ENCODE data around the gene EPHA3. TPM values are rescaled to one million over a fixed set of nuclear protein-coding genes. Genes with fewer than 3 reads are reported as not detected.

The EPHA3 gene
- total RNA-seq, 2 experiments from 2014 or later, result 0.08 TPM; not detected in 1

GRCh38 chr3:89157575-89157974, 50.2 kb downstream of the EPHA3 start:
- no peaks in the 10 kb centered on the region for H3K4me1 Mint-ChIP-seq (ENCODE audit: low read depth)
- no peaks in the 10 kb centered on the region for H3K27me3 Mint-ChIP-seq (ENCODE audit: low read depth)
- ATAC-seq (no peak), DNase-seq (no peak)
- H3K4me3 Mint-ChIP-seq, result no peak overlapping the region
- ChIA-PET POLR2A (no interaction called here), CTCF (no interaction called here)
- H3K9me3 Mint-ChIP-seq (ENCODE audit: insufficient read depth), result no peaks in the 10 kb centered on the region
- no peaks in the 10 kb centered on the region for H3K36me3 Mint-ChIP-seq (ENCODE audit: low read depth)
- no peak overlapping the region for H3K27ac Mint-ChIP-seq

GRCh38 chr3:89159605-89160004, 52.2 kb downstream of the EPHA3 start:
- Mint-ChIP-seq H3K4me1 (ENCODE audit: low read depth) (no peaks in the 10 kb centered on the region), H3K36me3 (ENCODE audit: low read depth) (no peaks in the 10 kb centered on the region), H3K27ac (no peak overlapping the region), H3K27me3 (ENCODE audit: low read depth) (no peaks in the 10 kb centered on the region), H3K9me3 (ENCODE audit: insufficient read depth) (no peaks in the 10 kb centered on the region), H3K4me3 (no peak overlapping the region)
- ChIA-PET POLR2A (no interaction called here), CTCF (no interaction called here)
- DNase-seq (no peak), ATAC-seq (no peak)

- DNase-seq (no peak), ATAC-seq (no peak)
- Mint-ChIP-seq H3K36me3 (ENCODE audit: low read depth) (no peaks in the 10 kb centered on the region), H3K27me3 (ENCODE audit: low read depth) (no peaks in the 10 kb centered on the region), H3K9me3 (ENCODE audit: insufficient read depth) (no peaks in the 10 kb centered on the region), H3K4me3 (no peak overlapping the region), H3K4me1 (ENCODE audit: low read depth) (no peaks in the 10 kb centered on the region), H3K27ac (no peak overlapping the region)
- POLR2A ChIA-PET, result no interaction called here
- CTCF ChIA-PET, result no interaction called here
Measured at GRCh38 chr3:89164774-89165173, 57.4 kb downstream of the EPHA3 start.

- H3K4me1 Mint-ChIP-seq (ENCODE audit: low read depth), result no peaks in the 10 kb centered on the region
- H3K36me3 Mint-ChIP-seq (ENCODE audit: low read depth), result no peaks in the 10 kb centered on the region
- ChIA-PET POLR2A (no interaction called here), CTCF (no interaction called here)
- no peaks in the 10 kb centered on the region for H3K9me3 Mint-ChIP-seq (ENCODE audit: insufficient read depth)
- no peak for DNase-seq
- no peak overlapping the region for H3K4me3 Mint-ChIP-seq
- H3K27ac Mint-ChIP-seq, result no peak overlapping the region
- no peaks in the 10 kb centered on the region for H3K27me3 Mint-ChIP-seq (ENCODE audit: low read depth)
- ATAC-seq, result no peak
Measured at GRCh38 chr3:89165636-89166263, 58.3 kb downstream of the EPHA3 start.

GRCh38 chr3:89171687-89172545, 64.5 kb downstream of the EPHA3 start:
- CTCF ChIA-PET, result no interaction called here
- H3K4me1 Mint-ChIP-seq (ENCODE audit: low read depth), result no peaks in the 10 kb centered on the region
- no peaks in the 10 kb centered on the region for H3K27me3 Mint-ChIP-seq (ENCODE audit: low read depth)
- H3K36me3 Mint-ChIP-seq (ENCODE audit: low read depth), result no peaks in the 10 kb centered on the region
- ATAC-seq (no peak), DNase-seq (no peak)
- H3K9me3 Mint-ChIP-seq (ENCODE audit: insufficient read depth), result no peaks in the 10 kb centered on the region
- H3K27ac Mint-ChIP-seq, result no peak overlapping the region
- POLR2A ChIA-PET, result no interaction called here
- no peak overlapping the region for H3K4me3 Mint-ChIP-seq

GRCh38 chr3:89173546-89173945, 66.1 kb downstream of the EPHA3 start:
- Mint-ChIP-seq H3K4me3 (no peak overlapping the region), H3K27me3 (ENCODE audit: low read depth) (no peaks in the 10 kb centered on the region), H3K27ac (no peak overlapping the region), H3K36me3 (ENCODE audit: low read depth) (no peaks in the 10 kb centered on the region), H3K9me3 (ENCODE audit: insufficient read depth) (no peaks in the 10 kb centered on the region), H3K4me1 (ENCODE audit: low read depth) (no peaks in the 10 kb centered on the region)
- DNase-seq (no peak), ATAC-seq (no peak)
- ChIA-PET POLR2A (no interaction called here), CTCF (no interaction called here)

DNA sequence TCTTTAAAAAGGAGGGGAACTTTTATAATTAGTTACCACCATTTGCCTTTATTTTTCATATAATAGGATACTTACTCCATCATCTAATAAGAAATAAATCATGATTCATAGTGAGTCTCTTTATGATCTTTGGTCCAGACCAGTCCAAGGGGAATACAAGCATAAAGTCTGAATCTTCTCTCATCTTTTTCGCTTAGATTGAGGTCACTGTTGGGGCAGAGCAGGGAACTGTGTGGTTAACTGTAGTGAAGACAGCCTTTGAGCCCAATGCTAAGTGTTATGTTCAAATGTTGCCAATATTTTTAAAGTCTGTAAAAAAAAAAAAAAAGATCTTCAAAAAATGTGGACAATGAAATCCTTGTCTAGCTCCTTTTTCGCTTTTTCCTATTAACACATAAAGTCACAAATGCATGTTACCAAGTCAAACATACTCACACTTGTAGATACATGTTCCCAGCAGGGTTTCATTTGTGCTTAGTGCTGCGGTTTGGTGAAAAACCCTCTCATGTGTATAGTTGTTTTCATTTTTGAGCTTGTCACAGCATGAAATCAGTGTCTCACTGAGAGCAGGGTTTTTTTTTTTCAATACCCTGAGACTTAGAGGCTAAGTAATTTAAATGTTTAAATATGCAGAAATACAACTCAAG, 72.1 kb downstream of the EPHA3 start:
- Mint-ChIP-seq H3K27ac (no peak overlapping the region), H3K9me3 (ENCODE audit: insufficient read depth) (peaks cover 6% of the 10 kb centered on the region), H3K4me1 (ENCODE audit: low read depth) (no peaks in the 10 kb centered on the region), H3K36me3 (ENCODE audit: low read depth) (no peaks in the 10 kb centered on the region), H3K27me3 (ENCODE audit: low read depth) (no peaks in the 10 kb centered on the region), H3K4me3 (no peak overlapping the region)
- DNase-seq (no peak), ATAC-seq (no peak)
- POLR2A ChIA-PET, result no interaction called here
- CTCF ChIA-PET, result no interaction called here

DNA sequence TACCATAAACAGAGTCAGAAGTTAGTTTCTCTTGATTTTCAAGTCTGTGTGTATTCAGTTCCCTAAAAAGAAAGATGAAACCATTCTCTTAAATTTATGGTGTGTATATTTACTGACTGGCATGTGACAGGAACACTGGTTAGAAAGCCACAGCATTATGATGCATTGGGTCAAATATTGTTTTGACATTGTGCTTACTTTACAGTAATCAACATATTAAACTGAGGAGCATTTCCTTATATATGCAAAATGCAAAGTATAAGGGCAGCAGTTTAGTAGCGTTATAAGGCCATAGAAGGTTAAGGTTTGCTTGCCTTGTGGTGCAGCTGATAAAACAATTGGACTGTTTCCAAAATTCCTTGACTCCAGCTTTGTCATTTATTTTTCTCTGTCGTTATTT, 72.9 kb downstream of the EPHA3 start:
- Mint-ChIP-seq H3K36me3 (ENCODE audit: low read depth) (no peaks in the 10 kb centered on the region), H3K27me3 (ENCODE audit: low read depth) (no peaks in the 10 kb centered on the region), H3K27ac (no peak overlapping the region), H3K4me3 (no peak overlapping the region), H3K4me1 (ENCODE audit: low read depth) (no peaks in the 10 kb centered on the region), H3K9me3 (ENCODE audit: insufficient read depth) (peaks cover 6% of the 10 kb centered on the region)
- no peak for DNase-seq
- ChIA-PET CTCF (no interaction called here), POLR2A (no interaction called here)
- no peak for ATAC-seq

DNA sequence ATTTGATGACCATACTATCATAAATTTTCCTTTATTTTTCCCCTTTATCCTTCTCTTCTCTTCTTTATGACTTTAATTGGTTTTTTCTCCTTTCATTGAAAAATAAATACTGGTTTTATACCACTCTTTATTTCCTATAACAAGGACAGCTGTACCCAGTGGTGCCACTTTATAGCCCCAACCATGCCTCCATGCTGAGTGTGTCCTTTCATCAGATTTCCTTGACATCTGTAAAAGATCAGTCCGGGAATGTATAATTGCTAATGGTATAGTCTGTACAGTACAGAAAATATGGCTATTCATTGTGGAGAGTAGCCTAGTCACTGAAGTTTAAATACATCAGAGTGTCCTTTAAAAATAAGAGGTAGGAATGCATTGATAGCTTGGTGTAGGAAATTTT, 74.6 kb downstream of the EPHA3 start:
- DNase-seq, result no peak
- Mint-ChIP-seq H3K4me1 (ENCODE audit: low read depth) (no peaks in the 10 kb centered on the region), H3K9me3 (ENCODE audit: insufficient read depth) (peaks cover 6% of the 10 kb centered on the region), H3K36me3 (ENCODE audit: low read depth) (no peaks in the 10 kb centered on the region), H3K27me3 (ENCODE audit: low read depth) (no peaks in the 10 kb centered on the region), H3K4me3 (no peak overlapping the region), H3K27ac (no peak overlapping the region)
- ChIA-PET CTCF (interaction anchor here (0.6 kb wide), 1 partner anchor 99 kb away, joined by 3 read pairs; no protein-coding TSS in a partner anchor), POLR2A (no interaction called here)
- no peak for ATAC-seq

DNA sequence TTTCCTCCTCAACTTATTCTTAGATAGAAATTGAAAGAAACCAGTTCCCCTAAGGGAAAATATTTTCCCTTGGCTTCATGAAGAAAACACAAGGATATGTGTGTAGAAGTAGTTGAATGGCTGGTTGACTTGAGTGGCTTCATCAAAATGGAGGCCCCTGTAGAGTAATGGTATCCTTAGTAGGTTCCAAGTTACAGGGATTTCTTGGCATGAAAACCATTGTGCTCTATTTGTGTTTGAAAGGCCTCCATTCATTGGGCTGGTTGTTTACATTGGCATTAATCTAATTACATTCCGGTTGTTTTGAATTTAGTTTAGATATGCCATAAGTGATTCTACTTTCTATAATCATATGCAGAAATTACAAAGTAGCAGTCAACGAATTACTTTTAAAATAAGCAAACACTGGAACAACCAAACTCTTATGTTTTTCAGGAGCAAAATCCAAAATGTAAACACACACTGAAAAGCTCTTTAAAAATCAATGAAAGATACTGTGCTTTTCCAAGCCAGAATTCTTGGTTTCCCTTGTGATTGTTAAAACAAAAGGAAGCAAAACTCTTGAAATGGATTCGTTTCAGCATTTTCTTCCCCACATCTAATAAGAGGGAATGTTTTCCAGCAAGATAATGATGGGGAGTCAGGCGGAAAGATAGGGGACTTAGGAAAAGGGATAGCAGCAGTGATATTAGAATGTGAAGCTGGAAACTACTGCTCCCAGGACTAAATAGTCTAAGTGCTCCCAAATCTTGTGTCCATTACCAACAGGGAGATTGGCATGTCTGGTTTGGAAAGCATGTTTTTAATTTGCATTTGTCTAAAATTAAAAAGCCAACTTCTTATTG, 77.0 kb downstream of the EPHA3 start:
- Mint-ChIP-seq H3K27me3 (ENCODE audit: low read depth) (no peaks in the 10 kb centered on the region), H3K4me3 (no peak overlapping the region), H3K27ac (no peak overlapping the region), H3K36me3 (ENCODE audit: low read depth) (no peaks in the 10 kb centered on the region), H3K9me3 (ENCODE audit: insufficient read depth) (peaks cover 6% of the 10 kb centered on the region), H3K4me1 (ENCODE audit: low read depth) (no peaks in the 10 kb centered on the region)
- no peak for ATAC-seq
- CTCF ChIA-PET, result no interaction called here
- no peak for DNase-seq
- POLR2A ChIA-PET, result no interaction called here

DNA sequence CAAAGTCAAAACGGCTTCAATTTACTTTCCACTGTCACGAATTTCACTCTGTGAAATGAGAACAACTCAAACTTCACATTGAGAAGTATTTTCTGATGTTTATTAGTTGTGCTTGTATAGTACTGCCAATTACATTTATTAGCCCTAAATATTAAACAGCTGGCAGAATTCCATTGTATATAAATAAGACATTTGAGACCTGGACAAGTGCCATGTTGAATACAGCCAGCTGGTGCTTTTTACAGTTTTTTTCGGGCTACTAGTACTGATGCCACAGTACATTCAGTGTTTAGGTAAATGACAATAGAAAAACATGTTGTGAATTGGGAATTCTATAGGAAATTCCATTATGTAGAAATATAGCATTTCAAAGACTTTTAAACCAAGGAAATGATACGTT, 79.0 kb downstream of the EPHA3 start:
- Mint-ChIP-seq H3K4me1 (ENCODE audit: low read depth) (no peaks in the 10 kb centered on the region), H3K27me3 (ENCODE audit: low read depth) (no peaks in the 10 kb centered on the region), H3K4me3 (no peak overlapping the region), H3K27ac (no peak overlapping the region), H3K36me3 (ENCODE audit: low read depth) (no peaks in the 10 kb centered on the region), H3K9me3 (ENCODE audit: insufficient read depth) (peaks cover under 1% of the 10 kb centered on the region)
- POLR2A ChIA-PET, result no interaction called here
- no peak for DNase-seq
- CTCF ChIA-PET, result no interaction called here
- no peak for ATAC-seq

GRCh38 chr3:89198591-89198990, 91.2 kb downstream of the EPHA3 start:
- ATAC-seq (no peak), DNase-seq (no peak)
- H3K27ac Mint-ChIP-seq, result no peak overlapping the region
- no peaks in the 10 kb centered on the region for H3K4me1 Mint-ChIP-seq (ENCODE audit: low read depth)
- ChIA-PET CTCF (no interaction called here), POLR2A (no interaction called here)
- peaks cover 4% of the 10 kb centered on the region for H3K9me3 Mint-ChIP-seq (ENCODE audit: insufficient read depth)
- no peaks in the 10 kb centered on the region for H3K36me3 Mint-ChIP-seq (ENCODE audit: low read depth)
- H3K27me3 Mint-ChIP-seq (ENCODE audit: low read depth), result no peaks in the 10 kb centered on the region
- H3K4me3 Mint-ChIP-seq, result no peak overlapping the region
